Neural crest cell (in vitro differentiated cells): ENCODE measurements around the gene MAST2. TPM values are rescaled to one million over a fixed set of nuclear protein-coding genes. Genes with fewer than 3 reads are reported as not detected.

Experiments
- DNase-seq: peaks from one replicate; pipeline ENCODE4 v3.0.0; 2021; ENCODE audit warnings: low read depth, mixed read lengths, low spot score
- H3K27ac Mint-ChIP-seq: one replicate; pipeline ENCODE4 v1.8.0; 2021; ENCODE audit warnings: mild to moderate bottlenecking, mixed read lengths; ENCODE audit not compliant: unreplicated experiment
- H3K27me3 Mint-ChIP-seq: 2 replicates; pipeline ENCODE4 v1.8.0; 2021; ENCODE audit warnings: low read depth, mild to moderate bottlenecking, mixed read lengths
- H3K36me3 Mint-ChIP-seq: 2 replicates; pipeline ENCODE4 v1.8.0; 2021; ENCODE audit warnings: low read depth, mild to moderate bottlenecking, mixed read lengths
- H3K4me1 Mint-ChIP-seq: 2 replicates; pipeline ENCODE4 v1.8.0; 2021; ENCODE audit warnings: mixed read lengths
- H3K4me3 Mint-ChIP-seq: one replicate; pipeline ENCODE4 v1.8.0; 2021; ENCODE audit warnings: mild to moderate bottlenecking, mixed read lengths
- H3K9me3 Mint-ChIP-seq: 2 replicates; pipeline ENCODE4 v1.8.0; 2021; ENCODE audit warnings: mixed read lengths
- CTCF ChIP-seq: fragments of 200-600 bp; sonication (generic); conservative IDR thresholded peaks from 2 replicates; pipeline ENCODE4 v1.5.0; 2021; ENCODE audit warnings: antibody characterized with exemption, mild to moderate bottlenecking
- total RNA-seq: library from RNA; stranded (reverse); gene quantifications from 2 replicates; pipeline ENCODE4 v1.2.1, GENCODE V29; 2021

The MAST2 gene
- total RNA-seq, 1 donor from 2014 or later: 47.6 TPM

DNA sequence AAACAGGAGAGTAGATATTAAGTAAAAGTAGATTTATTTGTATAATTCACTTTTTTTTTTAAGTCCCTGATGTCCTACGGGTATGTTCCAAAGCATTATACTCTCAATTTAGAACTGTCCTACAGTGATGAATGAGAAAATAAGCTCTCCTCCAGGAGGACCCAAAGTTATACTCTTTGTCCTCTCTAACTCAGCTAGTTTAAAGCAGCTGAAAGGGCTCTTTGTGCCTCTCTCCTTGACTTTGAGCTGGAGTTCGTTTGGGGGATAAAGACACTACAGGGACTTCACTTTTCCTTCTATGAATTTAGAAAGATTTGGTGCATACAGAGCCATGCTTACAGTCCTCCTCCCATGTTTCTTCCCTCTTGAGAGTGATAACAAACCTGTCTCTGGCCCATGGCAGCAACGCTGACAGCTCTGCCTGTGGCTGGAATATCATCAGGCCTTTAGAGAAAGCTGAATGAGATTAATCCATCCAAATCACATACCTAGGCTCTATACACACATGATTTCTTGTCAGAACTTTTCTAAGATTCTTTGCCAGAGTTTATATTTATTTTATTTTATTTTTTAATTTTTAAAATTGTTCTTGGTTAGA lies 194.7 kb downstream of the MAST2 start:
- DNase-seq: no peak
- H3K9me3 Mint-ChIP-seq: no peaks in the 10 kb centered on the region
- peaks cover 15% of the 10 kb centered on the region for H3K4me1 Mint-ChIP-seq
- H3K27me3 Mint-ChIP-seq: no peaks in the 10 kb centered on the region
- H3K27ac Mint-ChIP-seq: no peak overlapping the region
- H3K36me3 Mint-ChIP-seq: peaks cover 6% of the 10 kb centered on the region
- H3K4me3 Mint-ChIP-seq: no peak overlapping the region
- TF ChIP-seq CTCF: no peak

DNA sequence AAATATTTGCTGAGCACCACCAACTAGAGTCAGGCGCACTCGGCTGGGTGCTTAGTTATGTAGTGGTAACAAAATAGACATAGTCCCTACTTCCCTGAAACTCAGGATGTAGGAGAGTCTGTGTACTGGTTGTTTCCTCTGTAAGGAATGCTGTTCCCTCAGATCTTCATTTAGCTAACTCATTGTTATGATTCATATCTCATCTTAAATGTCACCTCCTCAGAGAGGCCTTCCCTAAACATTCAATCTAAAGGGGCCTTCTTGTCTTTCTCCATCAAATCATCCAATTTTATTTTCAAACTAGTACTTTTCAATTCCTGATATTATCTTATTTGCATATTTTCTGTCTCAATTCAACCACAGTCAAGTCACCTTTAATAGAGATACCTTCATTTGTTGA lies 196.1 kb downstream of the MAST2 start:
- TF ChIP-seq CTCF: no peak
- Mint-ChIP-seq H3K27ac (no peak overlapping the region), H3K27me3 (no peaks in the 10 kb centered on the region), H3K9me3 (no peaks in the 10 kb centered on the region), H3K36me3 (peaks cover 6% of the 10 kb centered on the region), H3K4me1 (peaks cover 15% of the 10 kb centered on the region), H3K4me3 (no peak overlapping the region)
- no peak for DNase-seq

DNA sequence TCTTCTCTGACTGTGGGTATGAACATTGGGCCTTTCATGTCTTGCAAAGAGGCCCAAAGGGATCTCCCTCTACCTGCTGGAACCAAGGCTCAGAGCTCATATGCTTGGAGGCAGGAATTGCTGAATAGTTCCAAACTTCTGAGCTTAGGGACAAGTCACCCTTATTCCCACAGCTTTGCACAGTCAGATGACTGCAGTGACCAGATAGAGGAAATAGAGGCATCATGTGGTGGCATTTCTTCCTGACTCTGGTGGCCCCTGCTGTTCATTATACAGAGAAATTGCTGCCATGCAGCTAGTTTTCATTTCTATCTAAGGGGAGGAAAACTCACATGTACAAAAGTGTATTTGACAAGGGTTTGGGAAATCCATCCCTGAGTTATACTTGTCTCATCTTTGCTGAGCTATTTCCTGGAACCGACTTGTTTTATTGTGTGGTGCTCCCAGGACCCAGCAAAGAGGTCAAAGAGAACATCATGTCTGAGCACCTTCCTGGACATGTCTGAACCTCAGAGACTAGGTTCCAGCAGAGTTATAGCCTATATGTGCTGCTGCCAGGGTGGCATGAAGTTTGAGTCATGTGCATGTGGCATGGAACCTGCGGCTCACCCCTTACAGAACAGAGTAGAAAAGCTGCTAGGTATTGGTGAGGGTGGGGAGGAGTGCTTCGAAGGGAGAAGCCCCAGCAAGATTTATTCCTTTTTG lies 197.8 kb downstream of the MAST2 start:
- Mint-ChIP-seq H3K4me1 (peaks cover 15% of the 10 kb centered on the region), H3K9me3 (no peaks in the 10 kb centered on the region), H3K27ac (no peak overlapping the region), H3K27me3 (no peaks in the 10 kb centered on the region), H3K4me3 (no peak overlapping the region), H3K36me3 (peaks cover 6% of the 10 kb centered on the region)
- no peak for TF ChIP-seq CTCF
- no peak for DNase-seq

GRCh38 chr1:46002551-46003150 lies 199.2 kb downstream of the MAST2 start:
- Mint-ChIP-seq H3K9me3 (no peaks in the 10 kb centered on the region), H3K36me3 (peaks cover 13% of the 10 kb centered on the region), H3K27ac (no peak overlapping the region), H3K4me1 (peaks cover 8% of the 10 kb centered on the region), H3K27me3 (no peaks in the 10 kb centered on the region), H3K4me3 (no peak overlapping the region)
- no peak for TF ChIP-seq CTCF
- DNase-seq: no peak

DNA sequence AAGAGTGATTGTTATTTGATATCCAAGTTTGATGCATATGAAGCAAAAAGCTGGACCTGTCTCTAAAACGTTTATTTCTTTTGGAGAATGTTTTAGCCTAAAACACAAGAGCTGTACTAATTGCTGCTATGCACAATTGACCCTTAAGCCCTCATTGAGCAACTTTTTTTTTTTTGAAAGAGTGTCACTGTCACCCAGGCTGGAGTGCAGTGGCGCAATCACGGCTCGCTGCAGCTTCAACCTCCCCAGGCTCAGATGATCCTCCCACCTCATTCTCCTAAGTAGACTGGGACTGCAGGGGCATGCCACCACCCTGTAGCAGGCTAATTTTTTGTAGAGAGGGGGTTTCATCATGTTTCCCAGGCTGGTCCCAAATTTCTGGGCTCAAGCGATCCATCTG lies 199.9 kb downstream of the MAST2 start:
- TF ChIP-seq CTCF: no peak

More for the DNA sequence above, 199.9 kb downstream of the MAST2 start:
- H3K4me3 Mint-ChIP-seq: no peak overlapping the region
- no peak overlapping the region for H3K27ac Mint-ChIP-seq
- DNase-seq: no peak
- no peaks in the 10 kb centered on the region for H3K27me3 Mint-ChIP-seq
- H3K9me3 Mint-ChIP-seq: no peaks in the 10 kb centered on the region
- peaks cover 13% of the 10 kb centered on the region for H3K36me3 Mint-ChIP-seq
- H3K4me1 Mint-ChIP-seq: peaks cover 1% of the 10 kb centered on the region
